Transverse colon (tissue), 4 donors: ENCODE measurements around the gene HIVEP1. TPM values are rescaled to one million over a fixed set of nuclear protein-coding genes. Genes with fewer than 3 reads are reported as not detected.

Experiments used
- DNase-seq: peaks from one replicate; pipeline ENCODE4 v3.0.0-alpha.2; 2019
- H3K27ac ChIP-seq, 4 donors: fragments of 200-600 bp; sonication (generic); 2 replicates each; pipeline ENCODE4 v1.5.1; 2016 to 2018; ENCODE audit warnings: inconsistent platforms in 4 of 4
- H3K27me3 ChIP-seq: fragments of 200-600 bp; sonication (generic); 2 replicates; pipeline ENCODE4 v1.5.1; 2017; ENCODE audit warnings: inconsistent platforms
- H3K36me3 ChIP-seq, 4 donors: fragments of 200-600 bp; sonication (generic); 2 replicates each; pipeline ENCODE4 v1.5.1; 2017 to 2019; ENCODE audit warnings: inconsistent platforms in 4 of 4
- H3K4me1 ChIP-seq, 4 donors: fragments of 200-600 bp; sonication (generic); 2 replicates each; pipeline ENCODE4 v1.5.1; 2017 to 2020; ENCODE audit warnings: inconsistent platforms in 4 of 4
- H3K4me3 ChIP-seq, 4 donors: fragments of 200-600 bp; sonication (generic); 1 replicate in 1 of 4; 2 replicates in 3 of 4; pipeline versions ENCODE4 v1.5.1 to v1.6.1; 2017 to 2019; ENCODE audit warnings: inconsistent platforms in 4 of 4
- H3K9me3 ChIP-seq, 2 donors: fragments of 200-600 bp; sonication (generic); 2 replicates each; pipeline ENCODE4 v1.5.1; 2017 to 2019; ENCODE audit warnings: inconsistent platforms in 2 of 2
- EP300 ChIP-seq: sonication (generic); formaldehyde crosslinking; IDR thresholded peaks from one replicate; pipeline ENCODE4 v1.6.1; 2017; ENCODE audit warnings: antibody characterized with exemption, low read depth
- POLR2A ChIP-seq: fragments of 450-650 bp; IDR thresholded peaks from one replicate; pipeline ENCODE4 v1.6.1; 2016; ENCODE audit warnings: antibody characterized with exemption, mild to moderate bottlenecking, moderate library complexity
- POLR2AphosphoS5 ChIP-seq, 3 donors: sonication (generic); formaldehyde crosslinking; IDR thresholded peaks; one replicate each; pipeline ENCODE4 v1.6.1; 2016; ENCODE audit warnings: antibody characterized with exemption in 3 of 3
- WGBS, 2 donors: methylation state at CpG; one replicate each; pipeline ENCODE4 v1.1.5; 2018; ENCODE audit warnings: low coverage in 1 of 2; 5-methylcytosine and 5-hydroxymethylcytosine counted together
- in situ Hi-C, 4 donors: fragments of 200-750 bp; cut with MboI; loops; one replicate each; pipeline versions ENCODE4 v1.15.0 to v1.15.1; 2017; ENCODE audit warnings: low sequenced_read_pairs in 3 of 4, low pct_ligation_motif_present in 1 of 4, low pct_unique_long_range_greater_than_20kb in 1 of 4
- intact Hi-C: fragments of 100-400 bp; cut with DNase I; formaldehyde crosslinking; loops from one replicate; pipeline ENCODE4 v1.15.1; 2023; ENCODE audit warnings: low total_unique reads
- total RNA-seq, 4 donors: library from RNA; depleted of rRNA; stranded (reverse); fragments of >200 nt; gene quantifications; one replicate each; pipeline ENCODE4 v1.1.0, GENCODE V29; 2016
- TF ChIP-seq, protein P1 (sequence below), 5 experiments: fragments of 200-600 bp in 3 of 5; fragments of 450-650 bp in 2 of 5; sonication (generic) in 3 of 5; IDR thresholded peaks; 1 replicate in 2 of 5; 2 replicates in 3 of 5; pipeline ENCODE4 v1.5.1; 2016 to 2017; ENCODE audit warnings: antibody characterized with exemption in 5 of 5, inconsistent platforms in 3 of 5, mild to moderate bottlenecking in 2 of 5, moderate library complexity in 1 of 5

HIVEP1 gene
- total RNA-seq, 4 donors from 2014 or later: 18.9 to 90.9 (median 30.5) TPM

DNA sequence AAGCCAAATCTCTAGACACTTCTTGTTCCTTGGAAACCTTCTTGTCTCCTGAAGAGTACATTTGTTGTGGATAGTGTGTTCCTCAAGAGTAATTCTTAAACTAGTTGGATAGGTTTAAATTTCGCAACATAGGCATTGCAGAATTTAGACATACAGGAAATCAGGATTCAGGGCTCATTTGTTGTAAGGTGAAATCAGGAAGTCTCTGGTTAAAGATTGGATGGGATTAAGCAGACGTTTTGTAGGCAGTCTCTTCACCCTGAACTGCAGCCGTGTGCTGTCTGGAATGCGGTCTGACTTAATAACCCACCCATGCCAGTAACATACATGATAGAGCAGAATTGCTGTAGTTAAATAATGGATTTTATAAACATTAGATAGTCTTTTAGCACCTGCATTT is 21.7 kb downstream of the HIVEP1 start:
- intact Hi-C loops (no loop called here), in situ Hi-C loops (no loop called here)
- H3K27ac ChIP-seq: no peak overlapping the region
- no peak for TF ChIP-seq EP300
- TF ChIP-seq POLR2AphosphoS5 (IDR thresholded peaks at IDR 0.05): no peak
- TF ChIP-seq, protein P1, sequence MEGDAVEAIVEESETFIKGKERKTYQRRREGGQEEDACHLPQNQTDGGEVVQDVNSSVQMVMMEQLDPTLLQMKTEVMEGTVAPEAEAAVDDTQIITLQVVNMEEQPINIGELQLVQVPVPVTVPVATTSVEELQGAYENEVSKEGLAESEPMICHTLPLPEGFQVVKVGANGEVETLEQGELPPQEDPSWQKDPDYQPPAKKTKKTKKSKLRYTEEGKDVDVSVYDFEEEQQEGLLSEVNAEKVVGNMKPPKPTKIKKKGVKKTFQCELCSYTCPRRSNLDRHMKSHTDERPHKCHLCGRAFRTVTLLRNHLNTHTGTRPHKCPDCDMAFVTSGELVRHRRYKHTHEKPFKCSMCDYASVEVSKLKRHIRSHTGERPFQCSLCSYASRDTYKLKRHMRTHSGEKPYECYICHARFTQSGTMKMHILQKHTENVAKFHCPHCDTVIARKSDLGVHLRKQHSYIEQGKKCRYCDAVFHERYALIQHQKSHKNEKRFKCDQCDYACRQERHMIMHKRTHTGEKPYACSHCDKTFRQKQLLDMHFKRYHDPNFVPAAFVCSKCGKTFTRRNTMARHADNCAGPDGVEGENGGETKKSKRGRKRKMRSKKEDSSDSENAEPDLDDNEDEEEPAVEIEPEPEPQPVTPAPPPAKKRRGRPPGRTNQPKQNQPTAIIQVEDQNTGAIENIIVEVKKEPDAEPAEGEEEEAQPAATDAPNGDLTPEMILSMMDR (IDR thresholded peaks at IDR 0.05): no peak
- TF ChIP-seq POLR2A: no peak
- peaks cover 0 to 20% (median 5%) of the 10 kb centered on the region in 4 donors for H3K4me1 ChIP-seq
- H3K27me3 ChIP-seq: no peaks in the 10 kb centered on the region
- H3K36me3 ChIP-seq: no peaks in the 10 kb centered on the region
- DNase-seq: no peak
- WGBS, 2 donors: 40 to 43% methylated on average over 2 to 4 of the region's 4 CpGs
- H3K9me3 ChIP-seq: peaks cover 0 to 5% of the 10 kb centered on the region in 2 donors
- H3K4me3 ChIP-seq: no peak overlapping the region

DNA sequence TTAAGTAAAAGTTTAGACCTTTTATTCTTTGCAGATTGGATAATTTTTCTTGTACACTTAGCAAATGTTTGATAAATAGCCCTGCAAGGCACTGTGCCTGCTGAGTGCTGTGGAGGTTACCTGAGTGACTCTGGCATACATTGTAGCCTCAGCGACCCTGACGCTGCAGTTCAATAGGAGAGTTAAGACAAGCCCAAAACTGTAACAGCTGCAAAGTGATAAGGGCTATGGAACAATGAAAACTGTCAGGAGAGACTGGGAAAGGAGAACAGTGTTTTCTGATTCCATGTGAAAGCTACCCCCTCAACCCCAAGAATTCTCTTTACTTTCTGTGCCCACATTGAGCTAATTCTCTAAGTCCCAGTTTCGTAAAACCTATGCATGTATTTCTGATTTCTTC is 22.2 kb downstream of the HIVEP1 start:
- WGBS, 2 donors: 61 to 75% methylated on average over 2 to 3 of the region's 3 CpGs
- Histone ChIP-seq H3K36me3 (no peaks in the 10 kb centered on the region), H3K27me3 (no peaks in the 10 kb centered on the region), H3K4me3 (no peak overlapping the region), H3K4me1 (peaks cover 0 to 19% (median 3%) of the 10 kb centered on the region in 4 donors), H3K27ac (no peak overlapping the region), H3K9me3 (peaks cover 0 to 5% of the 10 kb centered on the region in 2 donors)
- no peak for DNase-seq
- in situ Hi-C loops (no loop called here), intact Hi-C loops (no loop called here)
- TF ChIP-seq, protein P1 (IDR thresholded peaks at IDR 0.05): no peak

DNA sequence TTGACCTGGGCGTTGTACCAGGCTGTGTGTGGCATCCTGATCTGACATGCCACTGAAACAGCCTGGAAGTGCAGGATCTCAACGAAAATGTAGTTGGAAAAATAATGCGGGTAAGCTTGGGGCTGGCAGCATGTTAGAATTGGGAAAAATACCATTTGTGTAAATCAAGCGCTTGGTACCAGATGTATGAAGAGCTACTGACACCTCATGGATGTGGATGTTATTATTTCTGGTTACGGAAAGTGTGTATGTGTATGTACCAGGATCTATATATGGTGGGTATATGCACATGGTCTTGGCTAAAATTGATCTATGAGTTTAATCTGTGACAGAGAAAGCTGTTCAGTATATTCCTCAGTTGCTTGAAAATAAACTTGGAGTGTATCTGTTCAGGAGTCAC is 22.7 kb downstream of the HIVEP1 start:
- in situ Hi-C loops: no loop called here
- Histone ChIP-seq H3K27me3 (no peaks in the 10 kb centered on the region), H3K4me3 (no peak overlapping the region), H3K9me3 (peaks cover 0 to 1% of the 10 kb centered on the region in 2 donors), H3K27ac (no peak overlapping the region), H3K4me1 (peaks cover 0 to 19% (median 3%) of the 10 kb centered on the region in 4 donors), H3K36me3 (no peaks in the 10 kb centered on the region)
- intact Hi-C loops: no loop called here
- TF ChIP-seq POLR2A (no peak), EP300 (no peak), POLR2AphosphoS5 (IDR thresholded peaks at IDR 0.05) (no peak)
- TF ChIP-seq, protein P1 (IDR thresholded peaks at IDR 0.05): no peak
- 88 to 97% methylated on average over 5 of the region's 5 CpGs for WGBS, 2 donors
- no peak for DNase-seq

DNA sequence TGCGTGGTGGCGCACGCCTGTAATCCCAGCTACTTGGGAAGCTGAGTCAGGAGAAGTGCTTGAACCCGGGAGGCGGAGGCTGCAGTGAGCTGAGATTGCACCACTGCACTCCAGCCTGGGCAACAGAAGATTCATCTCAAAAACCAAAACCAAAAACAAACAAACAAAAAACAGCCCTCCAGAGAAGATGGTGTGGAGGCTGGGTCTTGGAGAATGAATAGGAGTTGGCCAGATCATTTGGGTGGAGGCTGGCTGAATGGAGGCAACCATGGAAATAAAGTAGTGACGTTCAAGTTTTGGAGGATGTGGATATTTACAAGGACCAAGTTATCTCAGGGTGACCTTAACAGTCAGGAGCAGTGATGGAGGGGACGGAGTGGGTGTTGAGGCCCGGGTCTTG is 24.7 kb downstream of the HIVEP1 start:
- no peaks in the 10 kb centered on the region for H3K9me3 ChIP-seq
- peaks cover 0 to 19% (median 3%) of the 10 kb centered on the region in 4 donors for H3K4me1 ChIP-seq
- H3K27me3 ChIP-seq: no peaks in the 10 kb centered on the region
- DNase-seq: no peak
- no peak overlapping the region for H3K4me3 ChIP-seq
- intact Hi-C loops: no loop called here
- H3K36me3 ChIP-seq: no peaks in the 10 kb centered on the region
- TF ChIP-seq EP300 (no peak), POLR2A (no peak), POLR2AphosphoS5 (IDR thresholded peaks at IDR 0.05) (no peak)
- TF ChIP-seq, protein P1 (IDR thresholded peaks at IDR 0.05): no peak
- in situ Hi-C loops: no loop called here
- WGBS, 2 donors: 92 to 94% methylated on average over 3 to 8 of the region's 8 CpGs
- H3K27ac ChIP-seq: no peak overlapping the region
